GM19023 (cell line): ENCODE measurements around the gene SLC16A3.
"Not testable (repeated sequence)": the region's sequence is repeated elsewhere in the genome, so short reads cannot be mapped to it uniquely, and the experiment has no call there.

Experiments
- ATAC-seq: cut with Tn5 transposase; IDR thresholded peaks from one replicate; pipeline ENCODE4 v1.9.1; 2021; ENCODE audit warnings: mild to moderate bottlenecking, moderate library complexity; ENCODE audit not compliant: unreplicated experiment

SLC16A3 gene

GRCh38 chr17:82203920-82204319, 24.9 kb upstream of the SLC16A3 start:
- no peak for ATAC-seq

GRCh38 chr17:82204831-82205719, 23.8 kb upstream of the SLC16A3 start:
- ATAC-seq = no peak

DNA sequence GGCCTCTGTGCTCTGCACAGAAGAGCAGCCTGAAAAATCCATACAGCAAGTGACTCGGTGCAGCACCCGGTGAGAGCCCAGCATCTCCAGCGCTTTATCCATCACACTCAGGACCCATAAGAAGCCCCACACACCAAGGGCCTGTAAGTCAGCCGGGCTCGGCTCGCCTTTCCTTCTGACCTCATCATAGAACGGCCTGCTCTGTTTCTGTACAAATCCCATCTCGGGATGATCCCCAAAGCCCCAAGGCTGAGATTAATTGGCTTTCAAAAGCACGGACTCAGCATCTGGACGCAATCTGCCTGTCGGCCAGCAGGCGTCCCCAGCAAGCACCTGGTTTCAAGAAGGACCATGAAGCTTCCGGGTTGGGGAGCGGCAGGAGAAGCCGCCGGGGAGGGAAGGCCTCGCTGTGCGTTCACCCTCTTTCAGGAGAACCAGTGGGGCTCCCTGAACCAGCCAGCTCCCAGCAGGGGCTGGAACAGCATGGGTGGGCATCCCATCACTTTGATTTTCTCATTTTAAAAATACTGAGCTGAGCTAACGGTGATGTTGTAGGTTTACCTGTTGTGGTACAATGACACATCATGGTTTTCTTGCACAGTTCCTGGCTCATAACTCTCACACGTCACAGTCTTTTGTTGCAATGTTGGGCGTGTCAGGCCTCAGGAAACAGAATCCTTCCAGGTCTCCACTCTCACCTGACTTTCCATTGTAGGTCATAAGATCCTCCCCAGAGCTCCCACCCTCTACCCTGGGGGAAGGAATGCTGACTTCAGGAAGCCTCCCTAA, 22.9 kb upstream of the SLC16A3 start:
- peak; percentile 57 for ATAC-seq

DNA sequence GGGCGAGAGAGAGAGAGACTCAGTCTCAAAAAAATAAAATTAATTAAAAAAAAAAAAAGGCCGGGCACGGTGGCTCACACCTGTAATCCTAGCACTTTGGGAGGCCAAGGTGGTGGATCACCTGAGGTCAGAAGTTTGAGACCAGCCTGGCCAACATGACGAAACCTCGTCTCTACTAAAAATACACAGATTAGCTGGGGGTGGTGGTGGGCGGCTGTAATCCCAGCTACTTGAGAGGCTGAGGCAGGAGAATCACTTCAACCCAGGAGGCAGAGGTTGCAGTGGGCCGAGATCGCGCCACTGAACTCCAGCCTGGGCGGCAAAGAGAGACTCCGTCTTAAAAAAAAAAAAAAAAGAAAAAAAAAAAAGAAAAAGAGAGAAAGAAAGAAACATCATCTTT, 18.2 kb upstream of the SLC16A3 start:
- not testable (repeated sequence) for ATAC-seq

DNA sequence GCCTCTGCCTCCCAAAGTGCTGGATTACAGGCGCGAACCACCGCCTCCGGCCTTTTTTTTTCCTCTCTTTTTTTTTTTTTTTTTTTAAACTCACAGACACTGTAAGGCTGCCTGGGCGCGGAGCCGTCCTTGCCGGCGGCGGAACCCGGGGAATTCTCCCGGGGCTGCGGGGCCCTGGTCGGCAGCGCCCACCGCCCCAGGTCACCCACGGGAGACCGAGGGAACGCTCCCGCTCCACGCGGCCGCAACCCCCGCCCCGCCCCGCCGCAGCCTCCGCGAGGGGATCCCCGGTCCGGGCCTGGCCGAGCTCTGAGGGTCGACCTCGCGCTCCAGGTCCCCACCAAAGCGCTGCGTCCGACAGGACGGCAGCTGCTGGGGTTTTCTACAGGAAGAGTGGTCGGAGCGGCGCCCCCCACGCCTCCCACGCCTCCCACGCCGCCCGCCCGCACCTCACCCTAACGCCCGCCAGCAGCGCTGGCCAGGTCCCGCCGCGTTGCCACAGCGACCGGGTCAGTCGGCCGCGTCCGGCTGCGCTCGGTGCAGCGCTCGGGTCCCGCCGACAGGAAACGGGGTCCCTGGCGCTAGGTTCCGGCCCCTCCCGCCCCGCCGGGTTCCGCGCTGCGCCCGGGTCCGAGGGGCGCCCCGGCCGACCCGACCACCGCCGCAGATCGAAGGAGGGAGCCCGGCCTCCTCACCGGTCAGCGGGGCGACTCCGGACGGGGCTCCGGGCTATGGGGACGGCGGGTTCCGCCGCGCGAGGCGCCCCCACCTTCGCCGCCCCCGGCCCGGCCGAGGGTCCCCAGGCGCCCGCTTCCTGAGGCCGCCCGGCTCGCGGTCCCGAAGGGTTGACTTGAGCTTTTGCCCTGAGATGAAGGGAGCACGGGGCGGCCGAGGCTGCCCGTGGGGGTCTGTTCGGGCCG, 16.3 kb upstream of the SLC16A3 start, which contains the start of gene CCDC57:
Gene CCDC57, minus strand, starts transcription at position 512 of the 920 bp plus-strand sequence. CDS start 10,898 bp downstream, outside the sequence.
- ATAC-seq = peak; percentile 57

- ATAC-seq = no peak
Observed at GRCh38 chr17:82213251-82214011, 15.4 kb upstream of the SLC16A3 start.

DNA sequence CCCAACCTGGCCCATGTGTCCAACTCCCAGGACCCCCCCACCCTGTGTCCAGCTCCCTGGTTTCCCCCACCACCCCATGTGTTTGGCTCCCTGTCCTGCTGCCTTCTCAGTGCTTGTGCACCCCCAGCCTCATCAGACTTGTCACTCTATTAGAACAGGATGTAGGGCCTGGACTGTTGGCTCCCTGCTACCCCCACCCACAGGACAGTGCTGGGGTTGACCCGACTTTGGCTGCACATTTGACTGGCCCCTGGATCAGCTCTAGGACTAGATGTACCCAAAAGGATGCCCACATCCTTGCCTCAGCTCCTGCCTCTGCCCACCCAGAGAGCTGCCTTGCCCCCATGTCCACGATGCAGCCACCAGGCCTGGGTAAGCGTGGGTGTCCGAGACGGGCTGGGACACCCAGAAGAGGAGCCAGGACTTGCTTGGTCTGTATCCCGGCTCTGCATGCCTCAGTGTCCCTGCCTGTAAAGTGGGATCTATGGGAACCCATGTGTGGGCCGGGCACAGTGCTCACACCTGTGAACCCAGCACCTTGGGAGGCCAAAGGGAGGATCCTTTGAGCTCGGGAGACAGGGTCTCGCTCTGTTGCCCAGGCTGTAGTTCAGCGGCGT, 14.7 kb upstream of the SLC16A3 start:
- ATAC-seq = no peak

DNA sequence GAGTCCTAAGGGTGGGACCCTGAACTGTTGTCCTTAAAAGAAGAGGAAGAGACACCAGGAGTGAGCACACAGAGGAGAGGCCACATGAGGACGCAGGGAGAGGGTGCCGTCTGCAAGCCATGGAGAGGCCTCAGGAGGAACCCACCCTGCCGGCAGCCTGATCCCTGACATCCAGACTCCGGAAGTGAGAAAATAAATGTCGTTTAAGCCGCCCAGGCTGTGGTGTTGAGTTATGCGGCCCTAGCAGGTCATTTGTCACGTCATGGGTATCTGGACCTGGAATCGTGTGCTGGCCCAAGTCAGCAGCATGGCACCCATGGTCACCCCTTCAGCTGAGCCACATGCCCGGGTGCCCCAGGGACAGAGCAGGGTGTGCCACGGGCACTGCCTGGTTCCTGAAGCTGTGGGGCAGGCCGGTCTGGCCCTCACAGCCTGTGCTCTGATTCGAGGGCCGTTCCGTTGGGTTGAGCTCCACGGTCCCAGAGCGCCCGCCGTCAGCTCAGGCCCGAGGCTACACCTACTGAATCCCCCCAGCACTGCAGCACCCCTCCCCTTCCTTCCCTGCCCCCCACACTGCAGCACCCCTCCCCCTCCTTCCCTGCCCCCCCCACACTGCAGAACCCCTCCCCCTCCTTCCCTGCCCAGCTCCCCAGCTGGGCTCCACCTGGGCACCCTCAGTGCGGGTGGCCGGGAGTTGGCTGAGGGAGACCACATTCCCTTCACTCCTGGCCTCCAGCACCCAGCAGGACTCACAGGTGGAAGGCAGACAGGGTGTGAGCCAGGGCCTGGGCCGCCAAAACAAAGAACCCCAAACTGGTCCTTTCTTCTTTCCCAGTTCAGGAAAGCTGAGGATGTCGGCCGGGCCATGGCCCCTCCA, 13.5 kb upstream of the SLC16A3 start:
- ATAC-seq = no peak

DNA sequence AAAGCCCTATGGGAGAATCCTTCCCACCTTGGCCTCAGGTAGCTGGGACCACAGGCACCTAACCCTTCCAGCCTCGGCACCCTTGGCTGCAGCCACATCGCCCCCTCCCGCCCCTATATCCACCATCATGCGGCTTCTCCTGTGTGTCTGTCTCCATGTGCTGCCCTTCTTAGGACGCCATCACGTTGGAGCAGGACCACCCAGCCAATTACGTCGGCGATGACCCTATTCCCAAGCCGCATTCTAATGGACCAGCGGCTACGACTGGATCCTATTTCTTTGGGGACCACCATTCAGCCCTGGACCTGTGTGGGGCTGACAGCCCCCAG, 12.9 kb upstream of the SLC16A3 start:
- ATAC-seq = no peak

DNA sequence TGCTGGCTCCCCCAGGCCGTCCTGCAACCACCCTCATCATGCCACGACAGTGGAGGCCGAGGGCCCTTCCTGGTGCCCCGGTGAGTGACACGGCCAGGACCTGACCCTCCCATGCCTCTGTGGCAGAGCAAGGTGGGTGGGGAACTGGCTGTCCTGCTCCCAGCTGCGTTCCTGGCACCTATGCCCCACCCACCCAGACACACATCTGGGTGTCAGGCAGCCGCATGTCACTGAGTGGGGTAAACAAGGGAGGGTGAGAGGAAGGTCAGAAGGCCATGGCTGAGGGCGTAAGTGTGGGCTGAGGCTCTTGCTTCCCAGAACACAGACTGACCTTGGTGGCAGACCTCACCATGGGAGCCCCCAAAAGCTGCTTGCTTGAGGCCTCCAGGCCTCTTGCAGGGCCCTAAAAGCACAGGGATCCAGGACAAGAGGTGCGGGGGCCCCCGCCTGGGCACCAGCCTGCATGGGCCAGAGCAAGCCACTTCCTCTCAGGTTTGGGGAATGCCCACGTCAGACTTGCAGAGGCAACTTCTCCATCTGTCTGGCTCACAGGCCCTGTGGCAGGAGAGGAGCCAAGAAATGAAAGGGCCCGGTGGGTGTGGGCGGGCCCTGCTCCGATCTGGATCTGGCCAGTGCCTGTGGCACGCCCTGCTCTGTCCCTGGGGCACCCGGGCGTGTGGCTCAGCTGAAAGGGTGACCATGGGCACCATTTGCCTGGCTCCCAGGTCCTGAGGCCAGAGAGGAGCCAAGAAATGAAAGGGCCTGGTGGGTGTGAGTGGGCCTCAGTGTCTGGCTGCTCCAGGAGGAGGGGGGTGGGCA, 12.3 kb upstream of the SLC16A3 start:
- peak; percentile 37 for ATAC-seq

DNA sequence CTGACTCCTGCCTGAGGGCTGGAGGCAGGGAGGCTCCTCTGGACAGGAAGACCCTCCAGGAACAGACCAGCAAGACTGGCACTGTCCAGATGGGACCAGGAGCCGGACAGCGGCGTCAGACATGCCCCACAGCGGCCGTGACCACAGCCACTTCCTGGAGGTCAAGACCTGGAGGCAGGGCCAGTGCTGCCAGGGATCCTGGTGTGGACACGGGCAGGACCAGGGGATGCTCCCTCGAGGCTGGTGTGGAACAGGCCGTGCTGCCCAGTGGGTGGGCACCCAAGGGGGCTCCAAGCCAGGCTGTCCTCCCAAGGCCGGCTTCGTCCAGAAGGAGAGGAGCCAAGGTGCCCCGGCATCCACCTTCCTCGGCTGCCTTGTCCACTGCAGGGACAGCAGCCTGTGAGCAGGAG, 11.7 kb upstream of the SLC16A3 start:
- no peak for ATAC-seq

DNA sequence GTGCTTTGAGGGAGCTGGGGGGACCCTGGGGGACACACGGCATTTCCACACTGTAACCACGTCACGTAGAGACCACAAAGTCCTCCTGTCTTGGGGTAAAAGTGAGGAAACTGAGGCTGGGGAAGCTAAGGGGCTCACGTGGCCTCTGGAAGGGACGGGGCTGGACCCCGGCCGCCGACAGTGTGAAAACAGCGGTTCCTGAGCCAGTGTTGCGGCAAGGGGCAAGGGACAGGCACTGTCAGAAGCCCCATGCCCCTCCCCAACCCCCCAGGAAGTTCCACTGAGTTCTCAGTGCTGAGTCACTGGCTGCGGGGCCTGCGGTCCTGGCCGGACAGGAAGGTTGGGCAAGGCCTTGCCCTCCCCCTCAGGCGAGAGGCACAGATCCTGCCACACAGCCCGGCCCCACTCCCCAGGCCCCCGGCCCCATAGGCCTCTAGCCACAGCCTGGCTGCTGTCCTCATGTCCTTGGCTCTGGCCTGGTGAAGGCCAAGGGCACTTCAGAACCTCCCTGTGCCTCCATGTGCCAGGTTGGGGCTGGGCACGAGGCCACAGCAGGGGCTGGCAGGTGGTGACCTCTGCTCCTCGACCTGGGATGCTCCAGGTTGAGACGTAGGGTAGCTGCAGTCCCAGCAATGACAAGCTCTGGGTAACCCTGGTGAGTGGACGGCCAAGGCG, 11.2 kb upstream of the SLC16A3 start:
- no peak for ATAC-seq

- no peak for ATAC-seq
Observed at GRCh38 chr17:82218349-82219075, 10.3 kb upstream of the SLC16A3 start.

DNA sequence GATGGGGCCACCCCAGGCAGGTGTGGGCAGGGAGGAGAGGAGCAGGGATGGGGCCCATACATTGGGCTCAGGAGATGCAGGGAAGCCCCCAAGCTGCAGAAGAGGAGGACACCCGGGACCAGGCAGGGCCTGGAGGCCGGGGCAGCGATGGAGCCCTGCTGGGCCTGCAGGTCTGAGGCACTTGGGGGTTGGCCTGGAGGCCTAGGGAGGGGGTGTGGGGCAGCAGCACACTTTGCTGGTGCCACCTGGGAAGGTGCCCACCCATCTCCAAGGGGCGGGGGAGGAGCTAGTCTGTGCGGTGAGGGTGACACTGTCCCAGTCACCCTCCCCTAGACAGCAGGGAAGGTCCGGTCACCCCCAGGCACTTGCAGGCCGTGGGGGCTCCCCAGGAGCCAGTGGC, 9.8 kb upstream of the SLC16A3 start:
- no peak for ATAC-seq

GRCh38 chr17:82219753-82220709, 8.8 kb upstream of the SLC16A3 start:
- ATAC-seq = no peak
